GM12892 (cell line): ENCODE data around the gene TGFBI.

Experiments used
- DNase-seq: peaks from one replicate; pipeline ENCODE4 v3.0.0; 2011; ENCODE audit not compliant: insufficient read length
- FAIRE-seq: peaks from 2 replicates; lab custom pipeline; 2011; peaks lifted over from hg19 to GRCh38; lab: Jason Lieb, UNC
- POLR2A ChIP-seq: IDR thresholded peaks from 2 replicates; pipeline ENCODE4 v1.6.1; 2011; ENCODE audit warnings: low read depth, low read length, control low read depth
- POLR2AphosphoS5 ChIP-seq: IDR thresholded peaks from 2 replicates; pipeline ENCODE4 v1.6.1; 2011; ENCODE audit warnings: low read depth, low read length, control low read depth
- TAF1 ChIP-seq: IDR thresholded peaks from 2 replicates; pipeline ENCODE4 v1.6.1; 2011; ENCODE audit warnings: low read depth, mild to moderate bottlenecking, control low read depth, low read length, borderline replicate concordance

TGFBI gene

DNA sequence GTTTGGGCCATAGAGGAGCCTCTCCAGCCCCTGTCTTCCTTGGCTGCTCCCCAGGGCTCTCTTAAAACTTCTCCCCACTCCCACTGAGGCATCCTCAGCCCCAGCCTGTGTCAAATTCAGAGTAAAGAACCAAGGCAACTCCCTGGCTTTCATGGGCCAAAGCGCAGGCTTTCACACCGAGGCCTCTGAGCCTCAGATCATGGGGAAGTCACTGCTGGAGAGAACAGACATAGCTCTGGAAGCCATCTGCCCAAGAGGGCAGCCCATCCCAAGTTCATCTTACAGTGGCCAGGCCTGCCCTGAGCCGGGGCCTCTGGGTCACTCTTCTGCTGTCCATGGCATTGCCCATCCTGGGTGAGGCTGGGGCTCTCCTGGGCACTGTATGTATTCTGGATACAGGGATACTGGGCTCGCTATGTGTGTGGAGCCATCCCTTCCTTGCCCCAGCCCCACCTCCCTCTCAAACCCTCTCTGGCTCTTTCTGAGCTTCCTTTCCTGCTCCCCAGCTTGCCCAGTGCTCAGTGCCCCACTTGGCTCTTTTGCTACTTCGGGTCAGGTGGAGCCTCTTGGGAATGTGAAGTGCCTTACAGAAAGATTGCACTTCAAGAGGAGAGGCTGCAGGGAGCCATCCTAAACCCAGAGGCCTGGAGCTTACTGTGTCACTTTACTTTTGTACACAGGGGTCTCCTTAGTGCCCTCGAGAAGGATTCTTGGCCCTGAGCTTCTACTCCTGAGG lies 33.0 kb downstream of the TGFBI start:
- FAIRE-seq: no peak
- DNase-seq: no peak
- TF ChIP-seq POLR2AphosphoS5 (no peak), TAF1 (no peak), POLR2A (no peak)

GRCh38 chr5:136062366-136063274 lies 33.8 kb downstream of the TGFBI start:
- DNase-seq (no peak), FAIRE-seq (peak; percentile 80)
- no peak for TF ChIP-seq POLR2A
- no peak for TF ChIP-seq POLR2AphosphoS5
- TF ChIP-seq TAF1: no peak

GRCh38 chr5:136063778-136064465 lies 35.1 kb downstream of the TGFBI start:
- FAIRE-seq (no peak), DNase-seq (no peak)
- no peak for TF ChIP-seq POLR2AphosphoS5
- TF ChIP-seq POLR2A: no peak
- TF ChIP-seq TAF1: no peak

GRCh38 chr5:136064510-136064909 lies 35.7 kb downstream of the TGFBI start:
- no peak for FAIRE-seq
- TF ChIP-seq POLR2AphosphoS5 (no peak), TAF1 (no peak)
- no peak for DNase-seq

DNA sequence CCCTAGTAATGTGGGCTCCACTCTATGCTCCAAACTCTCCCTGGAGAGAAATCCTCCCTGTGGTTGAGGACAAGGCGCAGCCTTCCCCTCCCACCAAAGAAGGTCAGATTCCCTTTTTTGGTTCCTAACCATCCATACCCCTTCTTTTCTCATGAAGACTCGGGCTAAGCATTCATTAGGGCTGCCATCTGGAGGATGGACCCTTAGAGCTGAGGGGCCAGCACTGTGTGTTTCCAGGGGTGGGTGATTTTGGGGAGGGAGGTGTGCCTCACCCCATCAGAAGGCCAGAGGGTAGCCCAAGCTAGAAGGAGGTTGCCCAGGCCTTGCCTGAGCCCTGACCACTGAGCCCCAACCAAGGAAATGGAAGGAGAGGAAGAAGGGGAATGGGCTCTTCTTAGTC lies 36.8 kb downstream of the TGFBI start:
- DNase-seq (no peak), FAIRE-seq (no peak)
- TF ChIP-seq POLR2AphosphoS5 (no peak), POLR2A (no peak), TAF1 (no peak)

DNA sequence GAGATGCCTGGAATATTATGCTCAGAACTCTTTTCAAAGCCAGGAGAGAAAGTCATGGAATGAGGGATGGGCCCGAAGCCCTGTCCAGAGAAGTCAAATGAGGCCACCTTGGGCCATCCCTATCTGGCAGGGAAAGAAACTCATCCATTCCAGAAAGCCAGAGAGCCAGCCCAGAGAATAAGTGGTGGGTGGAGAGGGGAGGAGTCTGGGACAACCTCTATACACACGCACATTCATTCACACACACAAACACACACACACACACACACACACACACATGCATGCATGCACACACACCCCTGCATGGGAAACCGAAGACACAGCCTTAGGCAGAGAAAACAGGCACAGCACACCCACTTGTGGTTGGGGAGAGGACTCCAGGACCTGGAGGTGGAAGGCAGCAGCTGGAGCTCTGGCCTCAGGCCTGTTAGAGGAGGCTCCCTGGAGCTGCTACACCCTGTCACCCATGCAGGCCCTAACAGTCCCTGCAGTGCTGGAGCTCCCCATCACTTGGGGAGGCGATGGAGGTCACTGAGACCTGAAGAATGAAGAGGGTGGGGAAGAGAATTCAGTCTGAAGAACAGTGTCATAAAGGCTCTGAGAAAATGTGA lies 38.0 kb downstream of the TGFBI start:
- TF ChIP-seq TAF1 (no peak), POLR2A (no peak), POLR2AphosphoS5 (no peak)
- DNase-seq (no peak), FAIRE-seq (no peak)

- FAIRE-seq: no peak
- TF ChIP-seq TAF1 (no peak), POLR2A (no peak), POLR2AphosphoS5 (no peak)
- no peak for DNase-seq
These were observed 38.6 kb downstream of the TGFBI start for GRCh38 chr5:136067422-136067821.

DNA sequence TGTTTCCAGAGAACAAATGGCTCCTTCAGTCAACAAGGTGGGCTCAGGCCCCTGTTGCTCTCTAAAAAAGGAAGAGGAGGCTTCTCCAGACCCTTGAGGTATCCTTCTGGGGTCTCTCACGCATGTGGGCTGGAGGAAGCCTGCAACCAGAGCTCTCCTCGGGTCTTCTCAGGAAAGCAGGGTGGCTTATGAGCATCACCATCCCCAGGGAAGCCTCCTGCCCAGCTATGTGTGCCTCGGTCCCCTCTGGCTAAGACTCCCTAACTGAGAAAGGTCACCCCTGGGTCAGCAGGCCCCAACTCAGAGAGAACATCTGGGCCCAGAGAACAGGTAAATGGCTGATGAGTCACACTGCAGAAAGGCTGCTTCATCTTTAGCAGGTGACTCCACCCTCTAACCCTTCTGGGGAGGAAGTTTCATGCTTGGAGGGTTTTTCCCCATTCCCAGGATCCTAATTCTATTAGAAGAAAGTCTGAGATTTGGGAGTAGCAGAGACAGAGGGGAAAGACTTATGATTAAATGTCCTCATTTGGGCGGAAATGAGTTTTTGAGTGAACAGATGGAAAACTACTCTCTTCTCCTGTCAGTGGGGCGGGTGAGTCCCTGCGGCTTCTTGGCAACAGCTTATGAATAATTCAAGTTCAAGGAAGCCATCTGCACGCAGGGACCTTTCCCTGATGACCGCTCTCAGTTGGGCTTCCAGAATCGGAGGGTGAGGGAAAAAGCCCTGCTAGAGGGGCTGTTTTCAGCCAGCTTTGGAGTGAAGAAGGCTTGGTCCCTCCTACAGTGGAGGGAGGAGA lies 41.9 kb downstream of the TGFBI start:
- TF ChIP-seq POLR2A: no peak
- no peak for TF ChIP-seq TAF1
- TF ChIP-seq POLR2AphosphoS5: no peak
- FAIRE-seq: no peak

GRCh38 chr5:136073714-136074529 lies 45.1 kb downstream of the TGFBI start:
- FAIRE-seq: peak; percentile 70

More for the DNA sequence above, 41.9 kb downstream of the TGFBI start:
- DNase-seq: no peak

DNA sequence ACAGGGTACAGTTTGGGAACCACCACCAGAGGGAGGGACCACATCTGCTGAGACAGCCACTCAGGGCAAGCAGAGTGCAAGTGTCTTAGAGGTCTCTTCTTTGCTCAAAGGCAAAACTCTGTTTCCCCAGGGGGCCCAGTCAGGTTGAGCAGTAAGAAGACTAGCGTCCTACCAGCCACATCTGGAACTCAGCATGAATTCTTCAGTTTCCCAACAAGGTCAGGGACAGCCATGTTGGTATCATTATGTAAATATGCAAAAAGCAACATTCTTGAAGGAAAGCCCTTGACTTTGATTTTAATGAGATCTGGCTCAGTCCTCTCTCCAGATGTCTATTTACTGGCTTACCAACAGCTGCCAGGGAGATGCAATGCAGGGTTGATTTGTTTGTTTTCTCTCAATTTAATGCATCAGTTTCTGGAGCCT lies 46.7 kb downstream of the TGFBI start:
- DNase-seq: no peak
- TF ChIP-seq TAF1: no peak
- no peak for TF ChIP-seq POLR2AphosphoS5
- no peak for TF ChIP-seq POLR2A
- no peak for FAIRE-seq

More at GRCh38 chr5:136073714-136074529, 45.1 kb downstream of the TGFBI start:
- TF ChIP-seq POLR2AphosphoS5: no peak
- TF ChIP-seq POLR2A: no peak
- no peak for TF ChIP-seq TAF1
- no peak for DNase-seq

DNA sequence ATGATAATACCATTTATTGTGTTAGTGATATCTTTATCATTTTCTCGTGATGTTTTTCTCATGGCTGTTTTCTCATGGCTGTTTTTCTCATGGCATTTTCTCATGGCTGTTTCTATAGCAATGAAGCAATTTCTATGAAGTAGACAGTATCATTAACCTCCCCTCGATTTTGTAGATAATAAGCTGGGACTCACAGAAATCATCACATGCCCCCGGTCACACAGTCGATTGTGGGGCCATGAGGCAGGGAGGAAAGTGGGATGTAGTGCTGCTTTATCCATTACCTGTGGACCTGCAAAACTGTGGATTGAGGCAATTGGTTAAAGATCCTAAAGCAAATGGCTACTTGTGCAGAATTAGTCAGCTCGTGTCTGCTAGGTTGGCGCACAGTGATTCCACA lies 47.3 kb downstream of the TGFBI start:
- DNase-seq (no peak), FAIRE-seq (no peak)
- no peak for TF ChIP-seq POLR2AphosphoS5
- TF ChIP-seq POLR2A: no peak
- no peak for TF ChIP-seq TAF1
